ENCODE data around the gene PKD1. TPM values are rescaled to one million over a fixed set of nuclear protein-coding genes. Genes with fewer than 3 reads are reported as not detected.
A peak's percentile ranks its signal among the peaks of the same experiment; 100 is the strongest.

The PKD1 gene
- total and polyA plus RNA-seq, 2 of the 13 experiments (the other 11 are each of a cell fraction or from before 2014, with no cell fraction given), result 22.1 to 23.0 TPM

- TF ChIP-seq ZKSCAN8 (CRISPR knock-in tag; IDR thresholded peaks at IDR 0.05; ENCODE audit: borderline replicate concordance), result peak; percentile 19; the same call in 1 of the 2 replicates
- peak; percentile 89 for TF ChIP-seq GMEB2 (CRISPR knock-in tag; IDR thresholded peaks at IDR 0.05; ENCODE audit: low read depth)
- no peak for TF ChIP-seq MAFK (conservative IDR thresholded peaks at IDR 0.05 in 1 of 2, IDR thresholded peaks at IDR 0.05 in 1 of 2; ENCODE audit: low read length in 2 of 2)
- peak; percentile 81 for TF ChIP-seq ZSCAN31 (CRISPR knock-in tag; IDR thresholded peaks at IDR 0.05; ENCODE audit: low read depth)
- TF ChIP-seq ZNF777 (CRISPR knock-in tag; IDR thresholded peaks at IDR 0.05), result peak; percentile 82
- no peak; the same call in 1 of the 2 replicates for TF ChIP-seq ZNF207 (IDR thresholded peaks at IDR 0.05; ENCODE audit: borderline replicate concordance)
- TF ChIP-seq PHF5A (CRISPR knock-in tag; IDR thresholded peaks at IDR 0.05; ENCODE audit: low read depth, unreplicated experiment), result peak; percentile 25
- no peak; the same call in 1 of the 2 replicates for TF ChIP-seq ZNF180 (CRISPR knock-in tag; IDR thresholded peaks at IDR 0.05; ENCODE audit: borderline replicate concordance, low read depth)
- no peak for TF ChIP-seq BCLAF1 (IDR thresholded peaks at IDR 0.05)
- TF ChIP-seq ZNF766 (CRISPR knock-in tag; IDR thresholded peaks at IDR 0.05; ENCODE audit: borderline replicate concordance), result peak; percentile 48; the same call in 1 of the 2 replicates
- no peak for TF ChIP-seq PLSCR1 (CRISPR knock-in tag; IDR thresholded peaks at IDR 0.05; ENCODE audit: borderline replicate concordance)
- no peak for TF ChIP-seq SP5 (CRISPR knock-in tag; IDR thresholded peaks at IDR 0.05; ENCODE audit: borderline replicate concordance, low read depth)
- TF ChIP-seq SALL1 (CRISPR knock-in tag; IDR thresholded peaks at IDR 0.05), result peak; percentile 78; the same call in 1 of the 2 replicates
- peak; percentile 86 for TF ChIP-seq KAT8 (CRISPR knock-in tag; IDR thresholded peaks at IDR 0.05)
- TF ChIP-seq ZNF326 (CRISPR knock-in tag; IDR thresholded peaks at IDR 0.05; ENCODE audit: borderline replicate concordance), result no peak
- TF ChIP-seq ZNF12 (CRISPR knock-in tag; IDR thresholded peaks at IDR 0.05), result peak; percentile 40; the same call in 1 of the 2 replicates
- TF ChIP-seq CERS6 (CRISPR knock-in tag; IDR thresholded peaks at IDR 0.05), result 0 out of 2 replicates have a peak, but pooled peaks have one; percentile 60
- TF ChIP-seq GRHL1 (CRISPR knock-in tag; conservative IDR thresholded peaks at IDR 0.05), result no peak
- peak; percentile 65; the same call in 1 of the 2 replicates for TF ChIP-seq SP4 (CRISPR knock-in tag; IDR thresholded peaks at IDR 0.05)
- 0 out of 2 replicates have a peak, but pooled peaks have one; percentile 25 for TF ChIP-seq KDM4B (CRISPR knock-in tag; IDR thresholded peaks at IDR 0.05)
- TF ChIP-seq ZNF788 (CRISPR knock-in tag; IDR thresholded peaks at IDR 0.05; ENCODE audit: borderline replicate concordance), result peak; percentile 19; the same call in 1 of the 2 replicates
Measured at GRCh38 chr16:2047330-2048115, 88.2 kb downstream of the PKD1 start, which contains the start of the genes NTHL1 and TSC2 (continued).
